ENCODE data around the gene UBE3D.
"Not testable (repeated sequence)": the region's sequence is repeated elsewhere in the genome, so short reads cannot be mapped to it uniquely, and the experiment has no call there.

Gene UBE3D

GRCh38 chr6:83051377-83052172 is 14.1 kb downstream of the UBE3D start:
- no peak for DNase-seq

- DNase-seq, result peak; percentile 72
These were observed 18.4 kb downstream of the UBE3D start for GRCh38 chr6:83047065-83047754.

- no peak for DNase-seq
These were observed 21.4 kb downstream of the UBE3D start for GRCh38 chr6:83044091-83044768.

GRCh38 chr6:83042467-83043053 is 23.1 kb downstream of the UBE3D start:
- DNase-seq, result no peak

GRCh38 chr6:83038246-83038645 is 27.4 kb downstream of the UBE3D start:
- DNase-seq, result no peak

GRCh38 chr6:83031689-83032088 is 34.0 kb downstream of the UBE3D start:
- DNase-seq, result no peak

- no peak for DNase-seq
These were observed 45.9 kb downstream of the UBE3D start for GRCh38 chr6:83019741-83020140.

- DNase-seq, result not testable (repeated sequence)
These were observed 54.5 kb downstream of the UBE3D start for GRCh38 chr6:83011131-83011530.

- no peak for DNase-seq
These were observed 57.0 kb downstream of the UBE3D start for GRCh38 chr6:83008626-83009025.

GRCh38 chr6:83006270-83006905 is 59.3 kb downstream of the UBE3D start:
- DNase-seq, result no peak

GRCh38 chr6:82996156-82996555 is 69.5 kb downstream of the UBE3D start:
- DNase-seq, result no peak

GRCh38 chr6:82995066-82995465 is 70.6 kb downstream of the UBE3D start:
- no peak for DNase-seq

GRCh38 chr6:82989736-82990290 is 75.8 kb downstream of the UBE3D start:
- no peak for DNase-seq

GRCh38 chr6:82988930-82989351 is 76.7 kb downstream of the UBE3D start:
- no peak for DNase-seq

- no peak for DNase-seq
These were observed 77.7 kb downstream of the UBE3D start for GRCh38 chr6:82987951-82988350.

- no peak for DNase-seq
These were observed 78.2 kb downstream of the UBE3D start for GRCh38 chr6:82987416-82987815.

- no peak for DNase-seq
These were observed 80.9 kb downstream of the UBE3D start for GRCh38 chr6:82984720-82985119.

GRCh38 chr6:82980086-82980485 is 85.6 kb downstream of the UBE3D start:
- DNase-seq, result no peak

- no peak for DNase-seq
These were observed 86.0 kb downstream of the UBE3D start for GRCh38 chr6:82979657-82980056.

GRCh38 chr6:82978362-82978945 is 87.2 kb downstream of the UBE3D start:
- DNase-seq, result no peak

- DNase-seq, result no peak
These were observed 89.5 kb downstream of the UBE3D start for GRCh38 chr6:82976179-82976578.

- DNase-seq, result no peak
These were observed 93.7 kb downstream of the UBE3D start for GRCh38 chr6:82971877-82972460.
